Measurements from ENCODE around the gene GUCY1B1. TPM values are rescaled to one million over a fixed set of nuclear protein-coding genes. Genes with fewer than 3 reads are reported as not detected.

GUCY1B1 gene
- total RNA-seq, 1 donor: 1.1 TPM

DNA sequence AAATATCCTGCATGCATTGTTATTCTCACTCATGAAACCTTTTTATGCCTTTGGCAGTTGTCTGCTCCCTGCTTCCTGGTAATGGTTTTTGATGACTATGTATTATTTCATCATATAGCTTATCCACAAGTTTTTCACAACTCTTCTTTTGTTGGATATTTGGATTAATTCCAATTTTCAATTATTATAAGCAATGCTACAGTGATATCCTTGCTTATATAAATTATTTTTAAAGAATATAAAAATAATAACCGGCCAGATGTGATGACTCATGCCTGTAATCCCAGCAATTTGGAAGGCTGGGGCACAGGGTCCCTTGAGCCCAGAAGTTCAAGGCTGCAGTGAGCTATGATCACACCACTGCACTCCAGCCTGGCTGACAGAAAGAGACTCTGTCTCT lies 60.2 kb downstream of the GUCY1B1 start:
- H3K4me1 ChIP-seq (ENCODE audit: insufficient read depth, low read length): peaks cover 9% of the 10 kb centered on the region
- no peaks in the 10 kb centered on the region for H3K27me3 ChIP-seq (ENCODE audit: insufficient read depth, low read length)
- H4K20me1 ChIP-seq (ENCODE audit: insufficient read depth, low read length): no peaks in the 10 kb centered on the region
- no peaks in the 10 kb centered on the region for H3K36me3 ChIP-seq (ENCODE audit: insufficient read depth, low read length)
- H3K4me2 ChIP-seq (ENCODE audit: insufficient read depth, low read length): no peak overlapping the region
- H3K79me2 ChIP-seq (ENCODE audit: insufficient read depth, low read length): no peaks in the 10 kb centered on the region
- H3K27ac ChIP-seq (ENCODE audit: low read depth, low read length): no peak overlapping the region
- TF ChIP-seq, protein P1, sequence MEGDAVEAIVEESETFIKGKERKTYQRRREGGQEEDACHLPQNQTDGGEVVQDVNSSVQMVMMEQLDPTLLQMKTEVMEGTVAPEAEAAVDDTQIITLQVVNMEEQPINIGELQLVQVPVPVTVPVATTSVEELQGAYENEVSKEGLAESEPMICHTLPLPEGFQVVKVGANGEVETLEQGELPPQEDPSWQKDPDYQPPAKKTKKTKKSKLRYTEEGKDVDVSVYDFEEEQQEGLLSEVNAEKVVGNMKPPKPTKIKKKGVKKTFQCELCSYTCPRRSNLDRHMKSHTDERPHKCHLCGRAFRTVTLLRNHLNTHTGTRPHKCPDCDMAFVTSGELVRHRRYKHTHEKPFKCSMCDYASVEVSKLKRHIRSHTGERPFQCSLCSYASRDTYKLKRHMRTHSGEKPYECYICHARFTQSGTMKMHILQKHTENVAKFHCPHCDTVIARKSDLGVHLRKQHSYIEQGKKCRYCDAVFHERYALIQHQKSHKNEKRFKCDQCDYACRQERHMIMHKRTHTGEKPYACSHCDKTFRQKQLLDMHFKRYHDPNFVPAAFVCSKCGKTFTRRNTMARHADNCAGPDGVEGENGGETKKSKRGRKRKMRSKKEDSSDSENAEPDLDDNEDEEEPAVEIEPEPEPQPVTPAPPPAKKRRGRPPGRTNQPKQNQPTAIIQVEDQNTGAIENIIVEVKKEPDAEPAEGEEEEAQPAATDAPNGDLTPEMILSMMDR (IDR thresholded peaks at IDR 0.05; ENCODE audit: extremely low read depth, low read depth, low read length): no peak
- H3K4me3 ChIP-seq (ENCODE audit: insufficient read depth, low read length): no peak overlapping the region
- H2AFZ ChIP-seq (ENCODE audit: low read length): no peak overlapping the region
- DNase-seq (ENCODE audit: insufficient read length, low spot score, missing footprints): peak; percentile 64
- H3K9me3 ChIP-seq (ENCODE audit: low read depth, low read length): no peaks in the 10 kb centered on the region

DNA sequence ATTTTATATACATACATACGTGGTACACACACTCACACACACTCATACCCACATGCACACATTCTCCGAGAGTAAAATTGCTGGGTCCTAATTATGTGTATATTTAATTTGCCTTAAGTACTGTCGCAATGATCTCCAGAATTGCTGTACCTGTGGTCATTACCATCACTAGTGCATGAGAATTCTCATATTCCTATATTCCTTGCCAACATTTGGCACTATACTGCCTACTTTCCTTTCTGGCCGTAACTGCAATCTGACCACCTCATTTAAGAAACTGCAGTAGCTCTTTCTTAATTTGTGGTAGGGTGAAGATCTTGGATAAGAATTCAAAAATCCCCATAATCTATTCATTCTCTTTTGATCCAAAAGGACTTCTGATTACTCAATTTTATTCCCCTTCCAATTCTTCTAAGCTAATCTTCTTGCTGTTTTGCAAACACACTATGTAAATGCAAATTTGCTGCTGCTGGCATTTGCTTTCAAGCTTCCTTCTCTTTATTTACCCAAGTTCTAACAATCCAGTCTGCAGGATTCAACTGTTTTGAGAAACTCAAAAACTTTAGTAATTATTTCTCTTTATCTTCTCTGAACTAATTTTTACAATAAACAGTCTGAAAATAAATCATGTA lies 62.2 kb downstream of the GUCY1B1 start:
- no peaks in the 10 kb centered on the region for H3K9me3 ChIP-seq (ENCODE audit: low read depth, low read length)
- peaks cover 3% of the 10 kb centered on the region for H3K27me3 ChIP-seq (ENCODE audit: insufficient read depth, low read length)
- H2AFZ ChIP-seq (ENCODE audit: low read length): no peak overlapping the region
- no peak for DNase-seq (ENCODE audit: insufficient read length, low spot score, missing footprints)
- no peaks in the 10 kb centered on the region for H3K79me2 ChIP-seq (ENCODE audit: insufficient read depth, low read length)
- H3K27ac ChIP-seq (ENCODE audit: low read depth, low read length): no peak overlapping the region
- peaks cover 9% of the 10 kb centered on the region for H3K4me1 ChIP-seq (ENCODE audit: insufficient read depth, low read length)
- no peak overlapping the region for H3K4me2 ChIP-seq (ENCODE audit: insufficient read depth, low read length)
- H3K36me3 ChIP-seq (ENCODE audit: insufficient read depth, low read length): no peaks in the 10 kb centered on the region
- TF ChIP-seq, protein P1 (IDR thresholded peaks at IDR 0.05; ENCODE audit: extremely low read depth, low read depth, low read length): no peak
- no peak overlapping the region for H3K4me3 ChIP-seq (ENCODE audit: insufficient read depth, low read length)
- no peaks in the 10 kb centered on the region for H4K20me1 ChIP-seq (ENCODE audit: insufficient read depth, low read length)

DNA sequence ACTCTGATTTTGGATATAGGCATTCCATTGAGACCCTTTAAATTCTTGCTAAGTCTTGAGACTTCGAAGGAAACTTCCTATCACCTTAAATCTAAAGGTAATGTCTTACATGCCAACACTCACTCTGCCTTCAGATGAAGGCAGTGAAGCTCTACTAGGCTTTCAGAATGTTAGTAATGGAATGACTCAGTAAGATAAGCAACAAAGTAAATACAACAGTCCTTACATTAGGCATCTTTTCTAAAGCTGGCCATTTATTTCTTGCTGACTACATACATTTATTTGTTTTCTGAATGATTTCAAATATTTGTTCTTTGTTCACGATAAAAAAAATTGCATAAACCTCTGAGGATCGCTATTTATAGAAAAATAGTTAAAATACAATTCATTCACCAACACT lies 63.8 kb downstream of the GUCY1B1 start:
- DNase-seq (ENCODE audit: insufficient read length, low spot score, missing footprints): no peak
- Histone ChIP-seq H2AFZ (ENCODE audit: low read length) (no peak overlapping the region), H3K4me2 (ENCODE audit: insufficient read depth, low read length) (no peak overlapping the region)

DNA sequence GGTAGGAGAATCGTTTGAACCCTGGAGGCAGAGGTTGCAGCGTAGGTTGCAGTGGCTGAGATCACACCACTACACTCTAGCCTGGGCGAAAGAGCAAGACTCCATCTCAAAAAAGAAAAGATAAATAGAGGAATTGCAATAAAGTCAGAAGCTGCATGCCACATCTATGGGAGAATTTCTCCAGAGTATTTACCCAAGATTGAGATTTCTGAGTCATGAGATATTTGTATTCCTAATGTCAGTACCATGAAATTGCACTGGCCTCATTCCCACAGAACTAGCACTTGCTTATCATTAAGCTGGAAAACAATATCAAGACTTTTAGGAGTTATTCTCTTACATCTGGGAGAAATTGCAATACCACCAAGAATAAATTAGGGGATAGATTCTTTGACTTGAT lies 69.8 kb downstream of the GUCY1B1 start:
- Histone ChIP-seq H3K79me2 (ENCODE audit: insufficient read depth, low read length) (no peaks in the 10 kb centered on the region), H3K36me3 (ENCODE audit: insufficient read depth, low read length) (no peaks in the 10 kb centered on the region), H2AFZ (ENCODE audit: low read length) (no peak overlapping the region), H3K27me3 (ENCODE audit: insufficient read depth, low read length) (peaks cover 5% of the 10 kb centered on the region), H3K4me2 (ENCODE audit: insufficient read depth, low read length) (no peak overlapping the region), H4K20me1 (ENCODE audit: insufficient read depth, low read length) (no peaks in the 10 kb centered on the region), H3K27ac (ENCODE audit: low read depth, low read length) (no peak overlapping the region), H3K4me1 (ENCODE audit: insufficient read depth, low read length) (no peaks in the 10 kb centered on the region), H3K4me3 (ENCODE audit: insufficient read depth, low read length) (no peak overlapping the region), H3K9me3 (ENCODE audit: low read depth, low read length) (no peaks in the 10 kb centered on the region)
- peak; percentile 6 for DNase-seq (ENCODE audit: insufficient read length, low spot score, missing footprints)
- TF ChIP-seq, protein P1 (IDR thresholded peaks at IDR 0.05; ENCODE audit: extremely low read depth, low read depth, low read length): no peak

More for the DNA sequence above, 63.8 kb downstream of the GUCY1B1 start:
- Histone ChIP-seq H3K27ac (ENCODE audit: low read depth, low read length) (no peak overlapping the region), H3K4me3 (ENCODE audit: insufficient read depth, low read length) (no peak overlapping the region), H3K79me2 (ENCODE audit: insufficient read depth, low read length) (no peaks in the 10 kb centered on the region), H3K9me3 (ENCODE audit: low read depth, low read length) (no peaks in the 10 kb centered on the region), H3K36me3 (ENCODE audit: insufficient read depth, low read length) (no peaks in the 10 kb centered on the region), H3K27me3 (ENCODE audit: insufficient read depth, low read length) (peaks cover 5% of the 10 kb centered on the region), H3K4me1 (ENCODE audit: insufficient read depth, low read length) (peaks cover 9% of the 10 kb centered on the region), H4K20me1 (ENCODE audit: insufficient read depth, low read length) (no peaks in the 10 kb centered on the region)
- TF ChIP-seq, protein P1 (IDR thresholded peaks at IDR 0.05; ENCODE audit: extremely low read depth, low read depth, low read length): no peak
